Left ventricle myocardium inferior (tissue), 1 donor: ENCODE results near the gene LCN10. TPM values are rescaled to one million over a fixed set of nuclear protein-coding genes. Genes with fewer than 3 reads are reported as not detected.

Experiments used
- DNase-seq: peaks from one replicate; pipeline ENCODE4 v3.0.0-alpha.2; 2020
- H3K27ac ChIP-seq: fragments of 200-600 bp; replicated peaks from 2 replicates; pipeline ENCODE4 v1.8.0; 2021
- H3K27me3 ChIP-seq: fragments of 200-600 bp; 2 replicates; pipeline ENCODE4 v1.8.0; 2021; ENCODE audit warnings: low read depth
- H3K36me3 ChIP-seq: fragments of 200-600 bp; 2 replicates; pipeline ENCODE4 v1.8.0; 2021
- H3K4me1 ChIP-seq: fragments of 200-600 bp; 2 replicates; pipeline ENCODE4 v1.8.0; 2021
- H3K4me3 ChIP-seq: fragments of 200-600 bp; 2 replicates; pipeline ENCODE4 v1.8.0; 2021; ENCODE audit warnings: mild to moderate bottlenecking, moderate library complexity
- H3K9me3 ChIP-seq: fragments of 200-600 bp; replicated peaks from 2 replicates; pipeline ENCODE4 v1.8.0; 2021
- intact Hi-C: fragments of 100-400 bp; cut with micrococcal nuclease; formaldehyde crosslinking; loops from one replicate; pipeline ENCODE4 v1.11.0; 2022
- total RNA-seq: library from RNA; stranded (reverse); fragmentation: NEBNext Ultra II Directional; extraction: Animal tissue kit (Norgen Biotek cat#: 25700); gene quantifications from one replicate; pipeline ENCODE4 v1.2.1, GENCODE V29; 2021
- TF ChIP-seq, protein P1 (sequence below): fragments of 200-600 bp; IDR thresholded peaks from 2 replicates; pipeline ENCODE4 v1.8.0; 2021; ENCODE audit warnings: antibody characterized with exemption, mild to moderate bottlenecking, borderline replicate concordance
- donor health status: DM: no; HTN: yes; CAD: no; lungs with severe emphysema.

LCN10 gene
- total RNA-seq, 1 donor from 2014 or later, result 9.6 TPM

GRCh38 chr9:136745389-136746154 is 2.8 kb upstream of the LCN10 start:
- TF ChIP-seq, protein P1, sequence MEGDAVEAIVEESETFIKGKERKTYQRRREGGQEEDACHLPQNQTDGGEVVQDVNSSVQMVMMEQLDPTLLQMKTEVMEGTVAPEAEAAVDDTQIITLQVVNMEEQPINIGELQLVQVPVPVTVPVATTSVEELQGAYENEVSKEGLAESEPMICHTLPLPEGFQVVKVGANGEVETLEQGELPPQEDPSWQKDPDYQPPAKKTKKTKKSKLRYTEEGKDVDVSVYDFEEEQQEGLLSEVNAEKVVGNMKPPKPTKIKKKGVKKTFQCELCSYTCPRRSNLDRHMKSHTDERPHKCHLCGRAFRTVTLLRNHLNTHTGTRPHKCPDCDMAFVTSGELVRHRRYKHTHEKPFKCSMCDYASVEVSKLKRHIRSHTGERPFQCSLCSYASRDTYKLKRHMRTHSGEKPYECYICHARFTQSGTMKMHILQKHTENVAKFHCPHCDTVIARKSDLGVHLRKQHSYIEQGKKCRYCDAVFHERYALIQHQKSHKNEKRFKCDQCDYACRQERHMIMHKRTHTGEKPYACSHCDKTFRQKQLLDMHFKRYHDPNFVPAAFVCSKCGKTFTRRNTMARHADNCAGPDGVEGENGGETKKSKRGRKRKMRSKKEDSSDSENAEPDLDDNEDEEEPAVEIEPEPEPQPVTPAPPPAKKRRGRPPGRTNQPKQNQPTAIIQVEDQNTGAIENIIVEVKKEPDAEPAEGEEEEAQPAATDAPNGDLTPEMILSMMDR, result no peak
- Histone ChIP-seq H3K27ac (peak overlapping the region; percentile 86), H3K27me3 (peaks cover 27% of the 10 kb centered on the region), H3K36me3 (no peaks in the 10 kb centered on the region), H3K4me3 (peak overlapping the region; percentile 61), H3K9me3 (no peaks in the 10 kb centered on the region), H3K4me1 (peaks cover 65% of the 10 kb centered on the region)
- intact Hi-C loops, result no loop called here
- DNase-seq, result no peak

GRCh38 chr9:136744773-136745172 is 2.0 kb upstream of the LCN10 start:
- Histone ChIP-seq H3K4me3 (peak overlapping the region; percentile 61), H3K27ac (peak overlapping the region; percentile 86), H3K9me3 (no peaks in the 10 kb centered on the region), H3K36me3 (no peaks in the 10 kb centered on the region), H3K4me1 (peaks cover 59% of the 10 kb centered on the region), H3K27me3 (peaks cover 27% of the 10 kb centered on the region)
- intact Hi-C loops, result no loop called here
- TF ChIP-seq, protein P1, result no peak
- DNase-seq, result no peak

GRCh38 chr9:136743639-136744211 is 985 bp upstream of the LCN10 start:
- H3K27ac ChIP-seq, result peak overlapping the region; percentile 86
- peaks cover 27% of the 10 kb centered on the region for H3K27me3 ChIP-seq
- peak overlapping the region; percentile 61 for H3K4me3 ChIP-seq
- intact Hi-C loops, result no loop called here
- peaks cover 49% of the 10 kb centered on the region for H3K4me1 ChIP-seq
- no peaks in the 10 kb centered on the region for H3K9me3 ChIP-seq
- H3K36me3 ChIP-seq, result no peaks in the 10 kb centered on the region
- DNase-seq, result no peak
- TF ChIP-seq, protein P1, result no peak

GRCh38 chr9:136741883-136742571 is 713 bp downstream of the LCN10 start:
- intact Hi-C loops, result no loop called here
- peaks cover 36% of the 10 kb centered on the region for H3K4me1 ChIP-seq
- H3K27me3 ChIP-seq, result peaks cover 27% of the 10 kb centered on the region
- H3K9me3 ChIP-seq, result no peaks in the 10 kb centered on the region
- peak overlapping the region; percentile 61 for H3K4me3 ChIP-seq
- no peak for DNase-seq
- H3K27ac ChIP-seq, result peak overlapping the region; percentile 52
- H3K36me3 ChIP-seq, result no peaks in the 10 kb centered on the region
- TF ChIP-seq, protein P1, result no peak

- Histone ChIP-seq H3K4me3 (peak overlapping the region; percentile 61), H3K27ac (peak overlapping the region; percentile 52), H3K4me1 (peaks cover 29% of the 10 kb centered on the region), H3K27me3 (peaks cover 27% of the 10 kb centered on the region), H3K36me3 (no peaks in the 10 kb centered on the region), H3K9me3 (no peaks in the 10 kb centered on the region)
- TF ChIP-seq, protein P1, result no peak
- peak; percentile 61 for DNase-seq
- intact Hi-C loops, result no loop called here
These were observed 1.5 kb downstream of the LCN10 start for GRCh38 chr9:136740971-136741882.
